ENCODE measurements around the gene MMP24.

DNA sequence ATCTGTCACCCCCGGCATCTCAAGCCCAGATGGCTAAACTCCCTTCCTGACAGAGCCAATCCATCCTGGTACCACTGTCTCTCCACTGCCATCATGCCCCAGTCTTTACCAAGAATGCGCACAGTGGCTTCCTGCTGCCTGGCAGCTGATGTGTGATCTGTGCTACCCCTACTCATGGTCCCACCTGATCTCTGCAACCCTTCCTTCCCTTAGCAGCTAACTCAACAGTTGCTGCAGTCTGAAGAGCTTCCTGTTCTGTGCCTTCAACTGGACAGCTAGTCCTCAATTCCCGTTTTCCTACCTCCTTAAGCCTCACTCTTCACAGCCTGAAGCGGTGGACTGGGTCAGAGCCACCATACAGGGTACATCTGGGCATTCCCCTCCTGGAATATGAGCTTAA lies 73.3 kb downstream of the MMP24 start:
- TF ChIP-seq, protein P1, sequence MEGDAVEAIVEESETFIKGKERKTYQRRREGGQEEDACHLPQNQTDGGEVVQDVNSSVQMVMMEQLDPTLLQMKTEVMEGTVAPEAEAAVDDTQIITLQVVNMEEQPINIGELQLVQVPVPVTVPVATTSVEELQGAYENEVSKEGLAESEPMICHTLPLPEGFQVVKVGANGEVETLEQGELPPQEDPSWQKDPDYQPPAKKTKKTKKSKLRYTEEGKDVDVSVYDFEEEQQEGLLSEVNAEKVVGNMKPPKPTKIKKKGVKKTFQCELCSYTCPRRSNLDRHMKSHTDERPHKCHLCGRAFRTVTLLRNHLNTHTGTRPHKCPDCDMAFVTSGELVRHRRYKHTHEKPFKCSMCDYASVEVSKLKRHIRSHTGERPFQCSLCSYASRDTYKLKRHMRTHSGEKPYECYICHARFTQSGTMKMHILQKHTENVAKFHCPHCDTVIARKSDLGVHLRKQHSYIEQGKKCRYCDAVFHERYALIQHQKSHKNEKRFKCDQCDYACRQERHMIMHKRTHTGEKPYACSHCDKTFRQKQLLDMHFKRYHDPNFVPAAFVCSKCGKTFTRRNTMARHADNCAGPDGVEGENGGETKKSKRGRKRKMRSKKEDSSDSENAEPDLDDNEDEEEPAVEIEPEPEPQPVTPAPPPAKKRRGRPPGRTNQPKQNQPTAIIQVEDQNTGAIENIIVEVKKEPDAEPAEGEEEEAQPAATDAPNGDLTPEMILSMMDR (IDR thresholded peaks at IDR 0.05; ENCODE audit: low read depth, low read length, poor library complexity, severe bottlenecking) = no peak
- TF ChIP-seq EZH2phosphoT487 (IDR thresholded peaks at IDR 0.05; ENCODE audit: borderline replicate concordance, low read length) = no peak

All from DOHH2 (cell line).